Heart left ventricle (tissue), 16 donors: ENCODE measurements around the gene NFE2L1. TPM values are rescaled to one million over a fixed set of nuclear protein-coding genes. Genes with fewer than 3 reads are reported as not detected.

Source experiments
- ATAC-seq, 4 donors: fragments of 200-7000 bp; cut with Tn5 transposase; one replicate each; pipeline ENCODE4 v1.9.1; 2020 to 2022; ENCODE audit warnings: moderate library complexity in 4 of 4, mild to moderate bottlenecking in 3 of 4, moderate number of reproducible peaks in 1 of 4
- DNase-seq, 5 donors: peaks; one replicate each; pipeline ENCODE4 v3.0.0-alpha.2; 2020
- H3K27ac ChIP-seq, 12 donors: fragments of 200-600 bp; sonication (generic) in 4 of 12; one replicate each; pipeline versions ENCODE4 v1.5.0 to v1.8.0; 2016 to 2022; ENCODE audit warnings: mild to moderate bottlenecking in 2 of 12
- H3K27me3 ChIP-seq, 9 donors: fragments of 200-600 bp; sonication (generic) in 2 of 9; one replicate each; pipeline versions ENCODE4 v1.5.1 to v1.8.0; 2016 to 2022; ENCODE audit warnings: mild to moderate bottlenecking in 3 of 9
- H3K36me3 ChIP-seq, 9 donors: fragments of 200-600 bp; sonication (generic) in 2 of 9; one replicate each; pipeline versions ENCODE4 v1.5.0 to v1.8.0; 2018 to 2022; ENCODE audit warnings: mild to moderate bottlenecking in 2 of 9
- H3K4me1 ChIP-seq, 12 donors: fragments of 200-600 bp; sonication (generic) in 4 of 12; one replicate each; pipeline versions ENCODE4 v1.5.0 to v1.8.0; 2016 to 2022; ENCODE audit warnings: mild to moderate bottlenecking in 3 of 12
- H3K4me3 ChIP-seq, 12 donors: fragments of 200-600 bp; sonication (generic) in 4 of 12; one replicate each; pipeline versions ENCODE4 v1.5.0 to v1.8.0; 2017 to 2022; ENCODE audit warnings: mild to moderate bottlenecking in 9 of 12, moderate library complexity in 4 of 12
- H3K9me3 ChIP-seq, 12 donors: fragments of 200-600 bp; sonication (generic) in 4 of 12; one replicate each; pipeline versions ENCODE4 v1.5.0 to v1.8.0; 2016 to 2022; ENCODE audit warnings: mild to moderate bottlenecking in 1 of 12
- POLR2A ChIP-seq, 2 donors: fragments of 450-650 bp; IDR thresholded peaks; one replicate each; pipeline ENCODE4 v1.6.1; 2017; ENCODE audit warnings: antibody characterized with exemption in 2 of 2, mild to moderate bottlenecking in 2 of 2, moderate library complexity in 2 of 2
- WGBS, 4 donors: extraction: QIAGEN DNeasy Blood & Tissue Kit in 2 of 4; methylation state at CpG; one replicate each; pipeline versions ENCODE4 v1.1.5 to v1.1.7; 2013 to 2018; 5-methylcytosine and 5-hydroxymethylcytosine counted together
- intact Hi-C, 10 donors: fragments of 100-400 bp; cut with DNase I; formaldehyde crosslinking; loops; one replicate each; pipeline versions ENCODE4 v1.11.1 to v1.14.2; 2022
- polyA plus RNA-seq, 2 donors: library from polyadenylated mRNA; stranded (reverse); fragments of 200-250 nt; gene quantifications; one replicate each; pipeline ENCODE4 v1.2.3, GENCODE V29; 2013
- total RNA-seq, 9 donors: library from RNA; depleted of rRNA in 2 of 9; stranded (reverse); fragments of >200 nt in 2 of 9; fragmentation: NEBNext Ultra II Directional in 3 of 9; extraction: Animal tissue kit (Norgen Biotek cat#: 25700) in 3 of 9; gene quantifications; one replicate each; pipeline versions ENCODE4 v1.1.0 to v1.2.4, GENCODE V29; 2016 to 2023
- TF ChIP-seq, protein P1 (sequence below), 12 donors: fragments of 200-600 bp; sonication (generic) in 4 of 12; IDR thresholded peaks; one replicate each; pipeline versions ENCODE4 v1.5.0 to v1.8.0; 2018 to 2022; ENCODE audit warnings: antibody characterized with exemption in 12 of 12, mild to moderate bottlenecking in 5 of 12
- donor health status: ischemic (EF 13 %, LVEDD 7.1; RV severe dilation, severe dysfunction).
- donor health status: healthy with polysubstance abuse.
- donor health status: DM: no; HTN: yes; CAD: no.
- donor health status: DM: no; HTN: no; CAD: no.
- donor health status: ischemic (EF 25% LVEDD 6.9; RV normal size, moderate dysfunction).
- donor health status: ischemic (EF 25% LVEDD 5.7; RV mildly dilated, moderate dysfunction).
- donor health status: healthy.
- donor health status: DM: yes; HTN: yes; CAD: no.
- donor health status: ischemic (EF 35%, LVEDD 5.7; RV mildly dilated, moderate dysfunction).
- donor health status: nonischemic (EF 11% LVEDD 7.7; RV severe dilation, severe dysfunction).
- donor health status: DM: yes; HTN: yes; CAD: no.
- donor health status: PGD.
- donor health status: ischemic (EF 29% LVEDD 5.4; RV normal size, mild dysfunction).
- donor health status: nonischemic (EF 23%, LVEDD 6.1; RV moderate dilation, normal function).

Gene NFE2L1
- total and polyA plus RNA-seq, 11 donors = 254 to 1,055 (median 553) TPM

DNA sequence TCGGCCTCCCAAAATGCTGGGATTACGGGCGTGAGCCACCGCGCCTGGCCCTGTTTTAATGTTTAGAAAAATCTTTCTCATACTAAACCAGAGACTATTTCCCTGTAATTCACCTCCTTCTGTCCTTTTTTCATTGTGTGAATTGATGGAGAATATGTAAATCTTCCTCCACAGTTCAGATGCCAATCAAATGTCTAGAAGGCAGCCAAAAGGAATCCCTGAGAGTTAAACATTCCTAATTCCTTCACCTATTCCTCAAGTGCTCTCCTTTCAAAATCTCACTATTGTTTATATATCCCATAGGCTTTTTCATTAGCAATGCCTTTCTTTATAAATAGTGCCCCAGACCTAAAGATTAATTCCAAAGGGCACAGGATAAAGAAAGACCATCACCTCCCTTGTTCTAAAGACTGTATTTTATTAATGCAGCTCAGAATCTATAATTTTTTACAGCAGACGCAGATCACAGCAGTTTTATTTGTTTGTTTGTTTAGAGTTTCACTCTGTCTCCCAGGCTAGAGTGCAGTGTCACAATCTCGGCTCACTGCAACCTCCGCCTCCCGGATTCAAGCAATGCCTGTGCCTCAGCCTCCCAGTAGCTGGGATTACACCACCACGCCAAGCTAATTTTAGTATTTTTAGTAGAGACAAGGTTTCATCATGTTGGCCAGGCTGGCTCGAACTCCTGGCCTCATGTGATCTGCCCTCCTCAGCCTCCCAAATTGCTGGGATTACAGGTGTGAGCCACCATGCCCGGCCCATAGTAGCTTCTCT is 41.0 kb upstream of the NFE2L1 start:
- peaks cover 0 to 39% (median 9%) of the 10 kb centered on the region in 9 donors for H3K27me3 ChIP-seq
- H3K27ac ChIP-seq = no peak overlapping the region
- WGBS, 4 donors = 88 to 91% (median 88%) methylated on average over 12 of the region's 12 CpGs

DNA sequence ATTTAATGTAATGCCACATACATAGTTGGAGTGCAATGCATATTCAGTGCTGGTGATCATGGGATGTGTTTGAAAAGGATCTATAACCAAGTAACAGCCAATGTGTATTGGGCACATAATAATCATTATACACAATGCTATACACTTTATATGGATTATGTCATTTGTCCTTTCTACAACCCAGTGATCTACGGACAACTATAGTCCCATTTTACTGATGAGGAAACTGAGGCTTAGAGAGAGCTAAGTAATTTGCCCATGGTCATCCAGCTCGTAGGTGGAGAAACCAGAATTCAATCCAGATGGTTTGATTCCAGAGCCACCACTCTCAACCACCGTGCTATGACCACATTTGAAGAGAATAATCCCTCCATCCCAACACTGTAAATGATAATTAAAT is 38.0 kb upstream of the NFE2L1 start:
- Histone ChIP-seq H3K36me3 (no peaks in the 10 kb centered on the region), H3K9me3 (no peaks in the 10 kb centered on the region), H3K27me3 (peaks cover 0 to 51% (median 20%) of the 10 kb centered on the region in 9 donors), H3K4me1 (peaks cover 0 to 21% (median 7%) of the 10 kb centered on the region in 12 donors), H3K27ac (no peak overlapping the region), H3K4me3 (no peak overlapping the region)
- WGBS, 4 donors = 90 to 99% (median 91%) methylated on average over 3 of the region's 3 CpGs
- ATAC-seq = no peak
- no peak for TF ChIP-seq POLR2A (IDR thresholded peaks at IDR 0.05)
- TF ChIP-seq, protein P1, sequence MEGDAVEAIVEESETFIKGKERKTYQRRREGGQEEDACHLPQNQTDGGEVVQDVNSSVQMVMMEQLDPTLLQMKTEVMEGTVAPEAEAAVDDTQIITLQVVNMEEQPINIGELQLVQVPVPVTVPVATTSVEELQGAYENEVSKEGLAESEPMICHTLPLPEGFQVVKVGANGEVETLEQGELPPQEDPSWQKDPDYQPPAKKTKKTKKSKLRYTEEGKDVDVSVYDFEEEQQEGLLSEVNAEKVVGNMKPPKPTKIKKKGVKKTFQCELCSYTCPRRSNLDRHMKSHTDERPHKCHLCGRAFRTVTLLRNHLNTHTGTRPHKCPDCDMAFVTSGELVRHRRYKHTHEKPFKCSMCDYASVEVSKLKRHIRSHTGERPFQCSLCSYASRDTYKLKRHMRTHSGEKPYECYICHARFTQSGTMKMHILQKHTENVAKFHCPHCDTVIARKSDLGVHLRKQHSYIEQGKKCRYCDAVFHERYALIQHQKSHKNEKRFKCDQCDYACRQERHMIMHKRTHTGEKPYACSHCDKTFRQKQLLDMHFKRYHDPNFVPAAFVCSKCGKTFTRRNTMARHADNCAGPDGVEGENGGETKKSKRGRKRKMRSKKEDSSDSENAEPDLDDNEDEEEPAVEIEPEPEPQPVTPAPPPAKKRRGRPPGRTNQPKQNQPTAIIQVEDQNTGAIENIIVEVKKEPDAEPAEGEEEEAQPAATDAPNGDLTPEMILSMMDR (IDR thresholded peaks at IDR 0.05) = no peak
- DNase-seq = peak in 1 of 5 donors; percentile 1
- intact Hi-C loops = loop anchor here in 1 of 10 donors (10.0 kb wide), 1 partner anchor 165 kb away; the partner anchor contains the start of gene SCRN2

More for the DNA sequence above, 41.0 kb upstream of the NFE2L1 start:
- ATAC-seq = no peak
- peaks cover 0 to 44% (median 14%) of the 10 kb centered on the region in 12 donors for H3K4me1 ChIP-seq
- H3K36me3 ChIP-seq = no peaks in the 10 kb centered on the region
- H3K4me3 ChIP-seq = no peak overlapping the region
- intact Hi-C loops = no loop called here
- no peak for TF ChIP-seq POLR2A (IDR thresholded peaks at IDR 0.05)
- TF ChIP-seq, protein P1 (IDR thresholded peaks at IDR 0.05) = no peak
- DNase-seq = peak in 1 of 5 donors; percentile 1
- no peaks in the 10 kb centered on the region for H3K9me3 ChIP-seq

DNA sequence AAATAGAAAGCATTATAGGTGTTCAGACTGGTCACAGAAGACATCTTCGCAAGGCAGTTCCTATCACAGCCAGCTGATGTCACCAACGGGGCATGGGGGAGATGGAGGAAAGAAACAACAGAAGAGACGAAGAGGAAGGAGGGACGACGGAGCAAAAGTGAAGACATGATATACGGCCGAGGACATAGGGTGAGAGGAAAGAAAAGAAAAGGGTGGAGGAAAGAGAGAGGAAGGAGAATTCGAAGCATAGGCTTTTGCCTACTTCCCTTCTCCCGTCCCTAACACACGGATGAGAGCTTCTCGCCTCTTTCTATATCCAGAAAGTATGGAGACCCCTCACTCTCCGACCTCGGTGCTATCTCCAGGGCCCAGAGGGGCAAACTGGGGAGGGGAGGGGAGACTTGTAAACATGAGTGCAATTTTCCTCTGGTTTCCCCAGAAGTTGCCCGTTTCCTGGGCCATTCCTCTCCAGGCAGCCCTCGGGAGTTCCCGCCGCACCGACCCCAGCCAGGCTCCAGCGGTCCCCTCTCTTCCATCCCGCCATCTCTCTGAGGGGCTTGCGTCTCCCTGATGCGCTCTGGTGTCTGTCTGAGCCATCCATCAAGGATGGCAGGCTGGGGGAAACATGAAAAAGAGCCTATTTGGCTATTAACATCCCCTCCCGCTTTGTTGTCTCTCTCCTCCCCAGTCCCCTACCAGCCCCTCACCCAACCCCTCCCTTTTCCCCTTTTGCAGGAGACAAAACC is 36.6 kb upstream of the NFE2L1 start:
- intact Hi-C loops = loop anchor here in 1 of 10 donors (10.0 kb wide), 1 partner anchor 167 kb away; the partner anchor contains the start of gene SCRN2
- DNase-seq = peak in 1 of 5 donors; percentile 24
- peak overlapping the region in 11 of 12 donors; percentile 18 to 52 (median 39) for H3K4me3 ChIP-seq
- peaks cover 0 to 51% (median 20%) of the 10 kb centered on the region in 9 donors for H3K27me3 ChIP-seq
- H3K36me3 ChIP-seq = no peaks in the 10 kb centered on the region
- no peaks in the 10 kb centered on the region for H3K9me3 ChIP-seq
- peaks cover 0 to 17% (median 7%) of the 10 kb centered on the region in 12 donors for H3K4me1 ChIP-seq
- 4 to 7% (median 7%) methylated on average over 23 of the region's 23 CpGs for WGBS, 4 donors
- TF ChIP-seq, protein P1 (IDR thresholded peaks at IDR 0.05) = peak in 7 of 12 donors; percentile 5 to 41 (median 16)
- TF ChIP-seq POLR2A (IDR thresholded peaks at IDR 0.05) = no peak
- peak in 1 of 4 donors; percentile 37 for ATAC-seq
- H3K27ac ChIP-seq = no peak overlapping the region
